NCI-H1417 (cell line): Measurements from ENCODE around the gene GAS7.
"Not testable (repeated sequence)": the region's sequence is repeated elsewhere in the genome, so short reads cannot be mapped to it uniquely, and the experiment has no call there.

Experiments used
- DNase-seq, 3 experiments: peaks; one replicate each; lab custom pipeline; 2025; lab: John Stamatoyannopoulos, UW

The GAS7 gene

GRCh38 chr17:10072556-10073425 lies 125.6 kb downstream of the GAS7 start:
- no peak for DNase-seq

GRCh38 chr17:10072086-10072485 lies 126.3 kb downstream of the GAS7 start:
- no peak for DNase-seq

GRCh38 chr17:10071141-10071540 lies 127.3 kb downstream of the GAS7 start:
- DNase-seq = no peak

- no peak for DNase-seq
Observed at GRCh38 chr17:10070690-10071089, 127.7 kb downstream of the GAS7 start.

- no peak for DNase-seq
Observed at GRCh38 chr17:10069301-10069700, 129.1 kb downstream of the GAS7 start.

- no peak for DNase-seq
Observed at GRCh38 chr17:10067446-10068143, 130.8 kb downstream of the GAS7 start.

- no peak for DNase-seq
Observed at GRCh38 chr17:10064536-10064935, 133.9 kb downstream of the GAS7 start.

GRCh38 chr17:10063730-10064241 lies 134.6 kb downstream of the GAS7 start:
- no peak for DNase-seq

- DNase-seq = no peak
Observed at GRCh38 chr17:10062691-10063385, 135.6 kb downstream of the GAS7 start.

- no peak for DNase-seq
Observed at GRCh38 chr17:10061111-10061845, 137.1 kb downstream of the GAS7 start.

- DNase-seq = no peak
Observed at GRCh38 chr17:10060526-10060925, 137.9 kb downstream of the GAS7 start.

- DNase-seq = no peak
Observed at GRCh38 chr17:10059684-10060211, 138.7 kb downstream of the GAS7 start.

- DNase-seq = no peak
Observed at GRCh38 chr17:10058921-10059683, 139.3 kb downstream of the GAS7 start.

- DNase-seq = not testable (repeated sequence)
Observed at GRCh38 chr17:10057466-10057865, 140.9 kb downstream of the GAS7 start.

GRCh38 chr17:10055262-10055975 lies 143.0 kb downstream of the GAS7 start:
- DNase-seq = no peak

- no peak for DNase-seq
Observed at GRCh38 chr17:10053782-10054540, 144.4 kb downstream of the GAS7 start.

GRCh38 chr17:10052106-10052813 lies 146.1 kb downstream of the GAS7 start:
- DNase-seq = no peak

GRCh38 chr17:10051112-10051511 lies 147.3 kb downstream of the GAS7 start:
- no peak for DNase-seq
